ENCODE measurements around the gene RBM25.

Gene RBM25

GRCh38 chr14:73142216-73142615, 83.9 kb downstream of the RBM25 start:
- Histone ChIP-seq H3K9me3 (no peaks in the 10 kb centered on the region), H3K36me3 (no peaks in the 10 kb centered on the region), H3K4me1 (ENCODE audit: control insufficient read depth in 1 of 2, insufficient read depth in 1 of 2, low read depth in 1 of 2, low read length in 1 of 2) (peaks cover 26 to 40% of the 10 kb centered on the region in 2 experiments), H3K27ac (peak overlapping the region; percentile 42), H3K27me3 (no peaks in the 10 kb centered on the region), H3K4me3 (ENCODE audit: low read depth in 1 of 2, low read length in 1 of 2) (no peak overlapping the region)
- TF ChIP-seq CTCF (IDR thresholded peaks at IDR 0.05): no peak

GRCh38 chr14:73143003-73143402, 84.7 kb downstream of the RBM25 start:
- H3K4me3 ChIP-seq (ENCODE audit: low read depth in 1 of 2, low read length in 1 of 2): no peak overlapping the region
- no peaks in the 10 kb centered on the region for H3K9me3 ChIP-seq
- peaks cover 6% of the 10 kb centered on the region for H3K36me3 ChIP-seq
- H3K27me3 ChIP-seq: no peaks in the 10 kb centered on the region
- peak overlapping the region; percentile 42 for H3K27ac ChIP-seq
- H3K4me1 ChIP-seq (ENCODE audit: control insufficient read depth in 1 of 2, insufficient read depth in 1 of 2, low read depth in 1 of 2, low read length in 1 of 2): peaks cover 18 to 32% of the 10 kb centered on the region in 2 experiments
- no peak for TF ChIP-seq CTCF (IDR thresholded peaks at IDR 0.05)

- no peak for TF ChIP-seq CTCF (IDR thresholded peaks at IDR 0.05)
Observed at GRCh38 chr14:73143617-73144016, 85.3 kb downstream of the RBM25 start.

GRCh38 chr14:73145371-73145770, 87.0 kb downstream of the RBM25 start:
- no peaks in the 10 kb centered on the region for H3K9me3 ChIP-seq
- no peak for TF ChIP-seq CTCF (IDR thresholded peaks at IDR 0.05)
- peak overlapping the region; percentile 16 for H3K27ac ChIP-seq
- H3K36me3 ChIP-seq: peaks cover 29% of the 10 kb centered on the region
- H3K27me3 ChIP-seq: no peaks in the 10 kb centered on the region
- no peak overlapping the region for H3K4me3 ChIP-seq (ENCODE audit: low read depth in 1 of 2, low read length in 1 of 2)
- H3K4me1 ChIP-seq (ENCODE audit: control insufficient read depth in 1 of 2, insufficient read depth in 1 of 2, low read depth in 1 of 2, low read length in 1 of 2): peaks cover 12 to 21% of the 10 kb centered on the region in 2 experiments

More at GRCh38 chr14:73143617-73144016, 85.3 kb downstream of the RBM25 start:
- peaks cover 14 to 26% of the 10 kb centered on the region in 2 experiments for H3K4me1 ChIP-seq (ENCODE audit: control insufficient read depth in 1 of 2, insufficient read depth in 1 of 2, low read depth in 1 of 2, low read length in 1 of 2)
- no peak overlapping the region for H3K4me3 ChIP-seq (ENCODE audit: low read depth in 1 of 2, low read length in 1 of 2)
- no peaks in the 10 kb centered on the region for H3K9me3 ChIP-seq
- peaks cover 12% of the 10 kb centered on the region for H3K36me3 ChIP-seq
- peak overlapping the region; percentile 42 for H3K27ac ChIP-seq
- no peaks in the 10 kb centered on the region for H3K27me3 ChIP-seq

GRCh38 chr14:73146111-73146510, 87.8 kb downstream of the RBM25 start:
- Histone ChIP-seq H3K36me3 (peaks cover 36% of the 10 kb centered on the region), H3K4me3 (ENCODE audit: low read depth in 1 of 2, low read length in 1 of 2) (no peak overlapping the region), H3K9me3 (no peaks in the 10 kb centered on the region), H3K27me3 (no peaks in the 10 kb centered on the region), H3K27ac (no peak overlapping the region), H3K4me1 (ENCODE audit: control insufficient read depth in 1 of 2, insufficient read depth in 1 of 2, low read depth in 1 of 2, low read length in 1 of 2) (peaks cover 4 to 17% of the 10 kb centered on the region in 2 experiments)
- TF ChIP-seq CTCF (IDR thresholded peaks at IDR 0.05): no peak

GRCh38 chr14:73149753-73150152, 91.4 kb downstream of the RBM25 start:
- H3K9me3 ChIP-seq: no peaks in the 10 kb centered on the region
- peaks cover 0 to 11% of the 10 kb centered on the region in 2 experiments for H3K4me1 ChIP-seq (ENCODE audit: control insufficient read depth in 1 of 2, insufficient read depth in 1 of 2, low read depth in 1 of 2, low read length in 1 of 2)
- peaks cover 69% of the 10 kb centered on the region for H3K36me3 ChIP-seq
- H3K27ac ChIP-seq: peak overlapping the region; percentile 30
- no peak overlapping the region for H3K4me3 ChIP-seq (ENCODE audit: low read depth in 1 of 2, low read length in 1 of 2)
- no peaks in the 10 kb centered on the region for H3K27me3 ChIP-seq
- TF ChIP-seq CTCF (IDR thresholded peaks at IDR 0.05): no peak

Data from neutrophil (primary cell).